ENCODE results near the gene PSRC1. TPM values are rescaled to one million over a fixed set of nuclear protein-coding genes. Genes with fewer than 3 reads are reported as not detected.
A peak's percentile ranks its signal among the peaks of the same experiment; 100 is the strongest.

PSRC1 gene
- total RNA-seq, 1 donor, result 5.4 TPM

DNA sequence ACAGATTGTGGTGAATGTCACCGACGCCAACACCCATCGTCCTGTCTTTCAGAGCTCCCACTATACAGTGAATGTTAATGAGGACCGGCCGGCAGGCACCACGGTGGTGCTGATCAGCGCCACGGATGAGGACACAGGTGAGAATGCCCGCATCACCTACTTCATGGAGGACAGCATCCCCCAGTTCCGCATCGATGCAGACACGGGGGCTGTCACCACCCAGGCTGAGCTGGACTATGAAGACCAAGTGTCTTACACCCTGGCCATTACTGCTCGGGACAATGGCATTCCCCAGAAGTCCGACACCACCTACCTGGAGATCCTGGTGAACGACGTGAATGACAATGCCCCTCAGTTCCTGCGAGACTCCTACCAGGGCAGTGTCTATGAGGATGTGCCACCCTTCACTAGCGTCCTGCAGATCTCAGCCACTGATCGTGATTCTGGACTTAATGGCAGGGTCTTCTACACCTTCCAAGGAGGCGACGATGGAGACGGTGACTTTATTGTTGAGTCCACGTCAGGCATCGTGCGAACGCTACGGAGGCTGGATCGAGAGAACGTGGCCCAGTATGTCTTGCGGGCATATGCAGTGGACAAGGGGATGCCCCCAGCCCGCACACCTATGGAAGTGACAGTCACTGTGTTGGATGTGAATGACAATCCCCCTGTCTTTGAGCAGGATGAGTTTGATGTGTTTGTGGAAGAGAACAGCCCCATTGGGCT, 30.6 kb downstream of the PSRC1 start:
- TF ChIP-seq CTCF (IDR thresholded peaks at IDR 0.05; ENCODE audit: extremely low read depth, low read depth, low read length), result no peak
- H2AFZ ChIP-seq (ENCODE audit: low read length), result no peak overlapping the region

DNA sequence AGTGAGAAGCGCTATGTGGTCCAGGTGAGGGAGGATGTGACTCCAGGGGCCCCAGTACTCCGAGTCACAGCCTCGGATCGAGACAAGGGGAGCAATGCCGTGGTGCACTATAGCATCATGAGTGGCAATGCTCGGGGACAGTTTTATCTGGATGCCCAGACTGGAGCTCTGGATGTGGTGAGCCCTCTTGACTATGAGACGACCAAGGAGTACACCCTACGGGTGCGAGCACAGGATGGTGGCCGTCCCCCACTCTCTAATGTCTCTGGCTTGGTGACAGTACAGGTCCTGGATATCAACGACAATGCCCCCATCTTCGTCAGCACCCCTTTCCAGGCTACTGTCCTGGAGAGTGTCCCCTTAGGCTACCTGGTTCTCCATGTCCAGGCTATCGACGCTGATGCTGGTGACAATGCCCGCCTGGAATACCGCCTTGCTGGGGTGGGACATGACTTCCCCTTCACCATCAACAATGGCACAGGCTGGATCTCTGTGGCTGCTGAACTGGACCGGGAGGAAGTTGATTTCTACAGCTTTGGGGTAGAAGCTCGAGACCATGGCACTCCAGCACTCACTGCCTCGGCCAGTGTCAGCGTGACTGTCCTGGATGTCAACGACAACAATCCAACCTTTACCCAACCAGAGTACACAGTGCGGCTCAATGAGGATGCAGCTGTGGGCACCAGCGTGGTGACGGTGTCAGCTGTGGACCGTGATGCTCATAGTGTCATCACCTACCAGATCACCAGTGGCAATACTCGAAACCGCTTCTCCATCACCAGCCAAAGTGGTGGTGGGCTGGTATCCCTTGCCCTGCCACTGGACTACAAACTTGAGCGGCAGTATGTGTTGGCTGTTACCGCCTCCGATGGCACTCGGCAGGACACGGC, 31.4 kb downstream of the PSRC1 start:
- TF ChIP-seq CTCF (IDR thresholded peaks at IDR 0.05; ENCODE audit: extremely low read depth, low read depth, low read length), result no peak
- DNase-seq (ENCODE audit: insufficient read length, low spot score, missing footprints), result peak; percentile 75
- H3K36me3 ChIP-seq (ENCODE audit: insufficient read depth, low read length), result no peaks in the 10 kb centered on the region

More for the DNA sequence above, 30.6 kb downstream of the PSRC1 start:
- Histone ChIP-seq H3K4me1 (ENCODE audit: insufficient read depth, low read length) (peaks cover 20% of the 10 kb centered on the region), H4K20me1 (ENCODE audit: insufficient read depth, low read length) (no peaks in the 10 kb centered on the region), H3K4me3 (ENCODE audit: insufficient read depth, low read length) (no peak overlapping the region), H3K9me3 (ENCODE audit: low read depth, low read length) (no peaks in the 10 kb centered on the region), H3K27ac (ENCODE audit: low read depth, low read length) (no peak overlapping the region), H3K4me2 (ENCODE audit: insufficient read depth, low read length) (no peak overlapping the region), H3K79me2 (ENCODE audit: insufficient read depth, low read length) (no peaks in the 10 kb centered on the region), H3K36me3 (ENCODE audit: insufficient read depth, low read length) (no peaks in the 10 kb centered on the region), H3K27me3 (ENCODE audit: insufficient read depth, low read length) (no peaks in the 10 kb centered on the region)
- peak; percentile 82 for DNase-seq (ENCODE audit: insufficient read length, low spot score, missing footprints)

GRCh38 chr1:109250454-109251276, 32.3 kb downstream of the PSRC1 start:
- Histone ChIP-seq H3K4me2 (ENCODE audit: insufficient read depth, low read length) (peak overlapping the region; percentile 77), H3K36me3 (ENCODE audit: insufficient read depth, low read length) (no peaks in the 10 kb centered on the region), H3K4me3 (ENCODE audit: insufficient read depth, low read length) (no peak overlapping the region), H3K9me3 (ENCODE audit: low read depth, low read length) (no peaks in the 10 kb centered on the region), H3K27ac (ENCODE audit: low read depth, low read length) (no peak overlapping the region), H3K79me2 (ENCODE audit: insufficient read depth, low read length) (no peaks in the 10 kb centered on the region), H2AFZ (ENCODE audit: low read length) (no peak overlapping the region), H4K20me1 (ENCODE audit: insufficient read depth, low read length) (no peaks in the 10 kb centered on the region), H3K27me3 (ENCODE audit: insufficient read depth, low read length) (no peaks in the 10 kb centered on the region), H3K4me1 (ENCODE audit: insufficient read depth, low read length) (peaks cover 20% of the 10 kb centered on the region)
- no peak for TF ChIP-seq CTCF (IDR thresholded peaks at IDR 0.05; ENCODE audit: extremely low read depth, low read depth, low read length)
- DNase-seq (ENCODE audit: insufficient read length, low spot score, missing footprints), result peak; percentile 88

More for the DNA sequence above, 31.4 kb downstream of the PSRC1 start:
- peaks cover 20% of the 10 kb centered on the region for H3K4me1 ChIP-seq (ENCODE audit: insufficient read depth, low read length)
- H3K27ac ChIP-seq (ENCODE audit: low read depth, low read length), result no peak overlapping the region
- no peaks in the 10 kb centered on the region for H4K20me1 ChIP-seq (ENCODE audit: insufficient read depth, low read length)
- no peaks in the 10 kb centered on the region for H3K79me2 ChIP-seq (ENCODE audit: insufficient read depth, low read length)
- H3K4me3 ChIP-seq (ENCODE audit: insufficient read depth, low read length), result no peak overlapping the region
- H2AFZ ChIP-seq (ENCODE audit: low read length), result no peak overlapping the region
- no peaks in the 10 kb centered on the region for H3K27me3 ChIP-seq (ENCODE audit: insufficient read depth, low read length)
- no peaks in the 10 kb centered on the region for H3K9me3 ChIP-seq (ENCODE audit: low read depth, low read length)
- no peak overlapping the region for H3K4me2 ChIP-seq (ENCODE audit: insufficient read depth, low read length)
